Progenitor cell of endocrine pancreas (in vitro differentiated cells): Measurements from ENCODE around the gene STK39. TPM values are rescaled to one million over a fixed set of nuclear protein-coding genes. Genes with fewer than 3 reads are reported as not detected.

Experiments used
- DNase-seq: peaks from one replicate; pipeline ENCODE4 v3.0.0; 2021; ENCODE audit warnings: low spot score; ENCODE audit not compliant: unreplicated experiment
- H3K27ac Mint-ChIP-seq: 2 replicates; pipeline ENCODE4 v1.8.0; 2021; ENCODE audit warnings: mild to moderate bottlenecking, moderate library complexity, mixed read lengths
- H3K27me3 Mint-ChIP-seq: 2 replicates; pipeline ENCODE4 v1.8.0; 2021; ENCODE audit warnings: mixed read lengths
- H3K36me3 Mint-ChIP-seq: 2 replicates; pipeline ENCODE4 v1.8.0; 2022; ENCODE audit warnings: mixed read lengths; ENCODE audit not compliant: insufficient read depth
- H3K4me1 Mint-ChIP-seq: 2 replicates; pipeline ENCODE4 v1.8.0; 2021; ENCODE audit warnings: low read depth, mixed read lengths
- H3K4me3 Mint-ChIP-seq: 2 replicates; pipeline ENCODE4 v1.8.0; 2021; ENCODE audit warnings: low read depth, mild to moderate bottlenecking, moderate library complexity, mixed read lengths
- H3K9me3 Mint-ChIP-seq: 2 replicates; pipeline ENCODE4 v1.8.0; 2021; ENCODE audit warnings: low read depth, mixed read lengths
- CTCF ChIP-seq: fragments of 200-600 bp; sonication (generic); IDR thresholded peaks from one replicate; pipeline ENCODE4 v1.5.0; 2021; ENCODE audit warnings: antibody characterized with exemption, mild to moderate bottlenecking; ENCODE audit not compliant: unreplicated experiment
- total RNA-seq: library from RNA; stranded (reverse); gene quantifications from 2 replicates; pipeline ENCODE4 v1.2.1, GENCODE V29; 2021

STK39 gene
- total RNA-seq, 1 donor from 2014 or later = 22.9 TPM

DNA sequence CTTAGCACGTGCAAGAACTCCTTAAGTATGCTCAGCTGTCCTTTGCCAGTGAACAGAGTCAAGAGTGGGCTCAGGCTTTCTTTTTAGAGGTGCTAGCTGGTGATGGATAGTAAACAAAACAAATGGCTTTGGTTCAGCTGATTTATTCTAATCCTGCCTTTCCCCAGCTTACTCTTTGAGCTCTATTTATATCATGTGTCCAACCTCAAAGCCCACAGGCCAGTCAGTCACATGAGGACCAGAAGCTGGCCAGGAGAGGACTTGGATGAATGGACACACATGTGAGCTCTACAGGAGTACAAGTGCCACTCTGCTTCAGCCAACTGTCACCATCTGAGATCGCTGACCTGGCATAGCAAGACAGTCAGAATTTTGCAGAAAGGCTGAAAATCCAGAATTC is 59.4 kb downstream of the STK39 start:
- Mint-ChIP-seq H3K9me3 (no peaks in the 10 kb centered on the region), H3K27me3 (no peaks in the 10 kb centered on the region), H3K36me3 (no peaks in the 10 kb centered on the region), H3K4me3 (no peak overlapping the region), H3K4me1 (peaks cover 32% of the 10 kb centered on the region), H3K27ac (no peak overlapping the region)
- no peak for TF ChIP-seq CTCF
- no peak for DNase-seq

DNA sequence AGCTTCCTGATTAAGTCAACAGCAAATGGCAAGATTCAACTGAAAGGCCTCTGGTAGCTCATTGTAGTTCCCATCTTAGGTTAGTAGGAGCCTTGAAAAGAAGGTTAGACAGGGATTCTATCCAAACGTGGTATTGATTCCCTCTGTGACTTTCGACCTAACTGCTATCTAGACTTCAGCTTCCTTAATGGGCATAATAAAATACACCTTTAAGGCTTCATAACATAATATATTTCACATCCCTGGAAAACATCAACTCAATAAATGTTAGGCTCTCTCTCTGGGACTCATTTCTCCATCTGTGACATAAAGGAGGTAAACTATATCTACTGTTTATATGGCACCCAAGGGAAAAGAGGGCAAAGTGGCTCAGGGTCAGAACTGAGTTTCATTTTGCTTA is 60.9 kb downstream of the STK39 start:
- Mint-ChIP-seq H3K27ac (no peak overlapping the region), H3K4me3 (no peak overlapping the region), H3K27me3 (no peaks in the 10 kb centered on the region), H3K36me3 (no peaks in the 10 kb centered on the region), H3K4me1 (peaks cover 32% of the 10 kb centered on the region), H3K9me3 (no peaks in the 10 kb centered on the region)
- no peak for DNase-seq
- TF ChIP-seq CTCF = no peak

DNA sequence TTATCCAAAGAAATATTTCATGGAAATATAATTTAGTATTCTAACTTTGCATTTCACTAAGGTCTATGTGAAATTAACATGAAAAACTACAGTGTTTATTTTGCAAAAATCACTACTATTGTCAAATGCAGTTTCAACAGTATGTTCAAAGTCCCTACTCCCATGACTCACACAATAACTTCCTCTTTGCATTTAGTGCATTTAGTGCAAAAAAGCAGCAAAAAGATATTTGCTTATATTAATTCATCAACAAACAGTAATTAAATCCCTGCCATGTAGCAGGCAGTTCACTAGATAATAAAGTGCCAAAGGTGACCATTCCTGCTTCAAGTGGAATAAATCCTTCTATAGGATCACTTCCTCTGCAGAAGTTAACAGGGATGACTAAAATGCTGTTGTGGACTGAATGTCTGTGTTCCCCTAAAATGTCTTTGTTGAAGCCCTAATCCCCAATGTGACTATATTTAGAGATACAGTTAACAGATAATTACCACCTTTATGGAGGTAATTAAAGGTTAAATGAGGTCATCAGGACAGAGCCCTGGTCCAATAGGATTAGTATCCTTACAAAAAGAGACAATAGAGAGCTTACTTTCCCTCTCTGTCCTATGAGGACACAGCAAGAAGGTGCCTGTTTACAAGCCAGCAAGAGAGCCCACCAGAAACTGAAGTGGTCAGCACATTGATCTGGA is 61.7 kb downstream of the STK39 start:
- TF ChIP-seq CTCF = no peak
- DNase-seq = no peak
- H3K36me3 Mint-ChIP-seq = no peaks in the 10 kb centered on the region
- peaks cover 35% of the 10 kb centered on the region for H3K4me1 Mint-ChIP-seq
- H3K9me3 Mint-ChIP-seq = no peaks in the 10 kb centered on the region
- H3K4me3 Mint-ChIP-seq = no peak overlapping the region
- H3K27me3 Mint-ChIP-seq = no peaks in the 10 kb centered on the region
- no peak overlapping the region for H3K27ac Mint-ChIP-seq

- H3K9me3 Mint-ChIP-seq = no peaks in the 10 kb centered on the region
- no peak for TF ChIP-seq CTCF
- H3K27ac Mint-ChIP-seq = no peak overlapping the region
- DNase-seq = no peak
- no peaks in the 10 kb centered on the region for H3K27me3 Mint-ChIP-seq
- no peaks in the 10 kb centered on the region for H3K36me3 Mint-ChIP-seq
- H3K4me1 Mint-ChIP-seq = peaks cover 35% of the 10 kb centered on the region
- H3K4me3 Mint-ChIP-seq = no peak overlapping the region
These were observed 62.5 kb downstream of the STK39 start for GRCh38 chr2:168184681-168185513.

DNA sequence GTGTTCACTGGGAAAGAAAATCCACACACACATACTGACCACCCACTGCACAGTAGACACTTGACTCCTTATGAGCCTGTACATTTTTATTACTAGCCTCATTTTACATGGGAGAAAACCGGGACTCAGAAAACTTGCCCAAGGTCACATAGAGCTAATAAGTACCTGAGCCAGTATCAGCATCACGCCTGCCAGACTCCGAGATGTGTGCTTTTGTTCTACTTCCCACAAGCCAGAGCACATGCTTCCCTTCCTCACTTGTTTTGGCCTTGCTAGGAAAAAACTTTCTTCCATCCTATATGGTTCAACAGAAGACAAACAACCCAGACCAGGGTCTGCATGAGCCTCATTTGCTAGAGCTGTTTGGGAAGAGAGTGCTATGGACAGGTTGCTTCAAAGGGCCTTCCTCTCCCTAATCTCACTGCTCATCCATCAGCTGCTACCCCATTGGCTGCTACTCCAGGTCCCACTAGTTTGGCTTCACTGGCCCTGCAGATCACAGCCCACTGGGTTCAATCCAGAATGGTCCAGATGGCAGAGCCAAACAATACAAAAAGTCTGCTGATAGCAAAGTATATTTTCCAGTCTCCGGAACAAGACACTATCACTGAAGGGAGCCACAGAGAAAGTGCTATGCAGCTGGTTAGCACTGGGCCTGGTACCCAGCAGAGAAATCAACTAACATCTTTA is 63.9 kb downstream of the STK39 start:
- H3K36me3 Mint-ChIP-seq = no peaks in the 10 kb centered on the region
- no peak overlapping the region for H3K27ac Mint-ChIP-seq
- no peak overlapping the region for H3K4me3 Mint-ChIP-seq
- H3K4me1 Mint-ChIP-seq = peaks cover 38% of the 10 kb centered on the region
- DNase-seq = no peak
- no peak for TF ChIP-seq CTCF
- H3K27me3 Mint-ChIP-seq = no peaks in the 10 kb centered on the region
- no peaks in the 10 kb centered on the region for H3K9me3 Mint-ChIP-seq
